ENCODE data around the gene WASF3. TPM values are rescaled to one million over a fixed set of nuclear protein-coding genes. Genes with fewer than 3 reads are reported as not detected.

WASF3 gene
- total RNA-seq, 4 donors from 2014 or later, result 0.75 to 4.9 (median 2.3) TPM

DNA sequence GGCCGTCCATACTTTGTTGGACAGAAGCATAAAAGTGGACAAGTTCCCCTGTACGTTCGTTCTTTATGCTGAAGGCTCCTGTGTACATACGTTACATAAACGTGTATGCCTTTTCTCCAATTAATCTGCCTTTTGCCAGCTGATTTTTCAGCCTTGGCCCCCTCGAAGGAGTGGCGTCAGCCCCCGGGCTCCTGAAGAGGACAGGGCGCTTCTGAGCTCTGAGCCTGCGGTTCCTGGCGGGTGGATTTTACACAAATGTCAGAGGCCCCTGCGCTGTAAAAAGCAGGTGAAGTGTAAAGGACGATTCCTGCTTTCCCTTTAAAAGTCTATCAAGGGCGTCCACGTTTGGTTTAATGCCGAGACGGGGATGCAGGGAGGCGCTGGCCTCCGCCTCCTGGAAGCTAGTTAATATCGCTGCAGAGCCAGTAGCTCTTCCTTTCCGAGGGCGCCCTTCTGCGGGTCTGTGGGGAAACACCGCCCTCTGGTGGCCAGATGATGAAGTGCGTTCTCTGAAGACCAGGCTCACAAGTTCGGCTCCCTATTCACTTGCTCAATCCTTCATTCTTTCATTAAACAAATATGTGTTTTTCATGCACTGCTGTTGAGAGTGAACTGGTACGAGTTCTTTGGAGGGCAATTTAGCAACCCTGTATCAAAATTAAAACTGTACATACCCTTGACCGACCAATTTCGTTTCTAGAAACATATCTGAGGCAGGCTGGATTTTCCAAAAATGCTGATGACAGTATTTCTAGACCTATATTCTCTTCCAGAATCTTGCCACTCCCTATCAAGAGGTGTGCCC lies 141.1 kb downstream of the WASF3 start:
- Histone ChIP-seq H3K4me1 (peaks cover 0 to 5% (median 2%) of the 10 kb centered on the region in 4 donors), H3K4me3 (no peak overlapping the region), H3K27me3 (peaks cover 6% of the 10 kb centered on the region), H3K36me3 (no peaks in the 10 kb centered on the region), H3K9me3 (no peaks in the 10 kb centered on the region), H3K27ac (no peak overlapping the region)
- intact Hi-C loops (cut with DNase I; ENCODE audit: low total_unique reads) (loop anchor here (5.0 to 10.0 kb wide), 2 partner anchors 214 to 516 kb away; no protein-coding TSS in a partner anchor), in situ Hi-C loops (cut with MboI; ENCODE audit: low pct_ligation_motif_present in 1 of 4, low pct_unique_long_range_greater_than_20kb in 1 of 4, low sequenced_read_pairs in 3 of 4) (loop anchor here in 3 of 4 donors (5.0 to 25.0 kb wide), 5 partner anchors 186 to 516 kb away; no protein-coding TSS in a partner anchor)
- DNase-seq, result peak; percentile 85
- TF ChIP-seq, protein P1, sequence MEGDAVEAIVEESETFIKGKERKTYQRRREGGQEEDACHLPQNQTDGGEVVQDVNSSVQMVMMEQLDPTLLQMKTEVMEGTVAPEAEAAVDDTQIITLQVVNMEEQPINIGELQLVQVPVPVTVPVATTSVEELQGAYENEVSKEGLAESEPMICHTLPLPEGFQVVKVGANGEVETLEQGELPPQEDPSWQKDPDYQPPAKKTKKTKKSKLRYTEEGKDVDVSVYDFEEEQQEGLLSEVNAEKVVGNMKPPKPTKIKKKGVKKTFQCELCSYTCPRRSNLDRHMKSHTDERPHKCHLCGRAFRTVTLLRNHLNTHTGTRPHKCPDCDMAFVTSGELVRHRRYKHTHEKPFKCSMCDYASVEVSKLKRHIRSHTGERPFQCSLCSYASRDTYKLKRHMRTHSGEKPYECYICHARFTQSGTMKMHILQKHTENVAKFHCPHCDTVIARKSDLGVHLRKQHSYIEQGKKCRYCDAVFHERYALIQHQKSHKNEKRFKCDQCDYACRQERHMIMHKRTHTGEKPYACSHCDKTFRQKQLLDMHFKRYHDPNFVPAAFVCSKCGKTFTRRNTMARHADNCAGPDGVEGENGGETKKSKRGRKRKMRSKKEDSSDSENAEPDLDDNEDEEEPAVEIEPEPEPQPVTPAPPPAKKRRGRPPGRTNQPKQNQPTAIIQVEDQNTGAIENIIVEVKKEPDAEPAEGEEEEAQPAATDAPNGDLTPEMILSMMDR (IDR thresholded peaks at IDR 0.05), result peak; percentile 93 to 97 (median 96)
- no peak for TF ChIP-seq POLR2AphosphoS5 (IDR thresholded peaks at IDR 0.05)
- WGBS, 2 donors (ENCODE audit: low coverage in 1 of 2), result 25% methylated on average over 12 to 28 of the region's 29 CpGs

- peaks cover 0 to 5% (median 2%) of the 10 kb centered on the region in 4 donors for H3K4me1 ChIP-seq
- TF ChIP-seq POLR2A (IDR thresholded peaks at IDR 0.05) (no peak), POLR2AphosphoS5 (IDR thresholded peaks at IDR 0.05) (no peak), EP300 (IDR thresholded peaks at IDR 0.05; ENCODE audit: low read depth) (no peak)
- TF ChIP-seq, protein P1 (IDR thresholded peaks at IDR 0.05), result no peak
- H3K27me3 ChIP-seq, result peaks cover 6% of the 10 kb centered on the region
- no peak overlapping the region for H3K27ac ChIP-seq
- 95% methylated on average over 2 of the region's 2 CpGs; no CpG with 5 or more reads in 1 of the 2 donors for WGBS, 2 donors (ENCODE audit: low coverage in 1 of 2)
- no peaks in the 10 kb centered on the region for H3K36me3 ChIP-seq
- H3K4me3 ChIP-seq, result no peak overlapping the region
- DNase-seq, result no peak
- intact Hi-C loops (cut with DNase I; ENCODE audit: low total_unique reads) (loop anchor here (5.0 to 10.0 kb wide), 2 partner anchors 214 to 517 kb away; no protein-coding TSS in a partner anchor), in situ Hi-C loops (cut with MboI; ENCODE audit: low pct_ligation_motif_present in 1 of 4, low pct_unique_long_range_greater_than_20kb in 1 of 4, low sequenced_read_pairs in 3 of 4) (loop anchor here in 3 of 4 donors (5.0 to 25.0 kb wide), 5 partner anchors 187 to 517 kb away; no protein-coding TSS in a partner anchor)
- H3K9me3 ChIP-seq, result no peaks in the 10 kb centered on the region
Observed at GRCh38 chr13:26699197-26699490, 141.7 kb downstream of the WASF3 start.

- intact Hi-C loops (cut with DNase I; ENCODE audit: low total_unique reads) (no loop called here), in situ Hi-C loops (cut with MboI; ENCODE audit: low pct_ligation_motif_present in 1 of 4, low pct_unique_long_range_greater_than_20kb in 1 of 4, low sequenced_read_pairs in 3 of 4) (loop anchor here in 2 of 4 donors (10.0 to 25.0 kb wide), 2 partner anchors 232 to 521 kb away; no protein-coding TSS in a partner anchor)
- H3K36me3 ChIP-seq, result no peaks in the 10 kb centered on the region
- no peaks in the 10 kb centered on the region for H3K4me1 ChIP-seq
- peaks cover 6% of the 10 kb centered on the region for H3K27me3 ChIP-seq
- no peak for TF ChIP-seq POLR2AphosphoS5 (IDR thresholded peaks at IDR 0.05)
- TF ChIP-seq EP300 (IDR thresholded peaks at IDR 0.05; ENCODE audit: low read depth), result no peak
- TF ChIP-seq, protein P1 (IDR thresholded peaks at IDR 0.05), result no peak
- no peak for TF ChIP-seq POLR2A (IDR thresholded peaks at IDR 0.05)
- no peak overlapping the region for H3K27ac ChIP-seq
- no peak for DNase-seq
- H3K9me3 ChIP-seq, result no peaks in the 10 kb centered on the region
- no peak overlapping the region for H3K4me3 ChIP-seq
- 80% methylated on average over 4 of the region's 4 CpGs; no CpG with 5 or more reads in 1 of the 2 donors for WGBS, 2 donors (ENCODE audit: low coverage in 1 of 2)
Observed at GRCh38 chr13:26705536-26705935, 148.1 kb downstream of the WASF3 start.

DNA sequence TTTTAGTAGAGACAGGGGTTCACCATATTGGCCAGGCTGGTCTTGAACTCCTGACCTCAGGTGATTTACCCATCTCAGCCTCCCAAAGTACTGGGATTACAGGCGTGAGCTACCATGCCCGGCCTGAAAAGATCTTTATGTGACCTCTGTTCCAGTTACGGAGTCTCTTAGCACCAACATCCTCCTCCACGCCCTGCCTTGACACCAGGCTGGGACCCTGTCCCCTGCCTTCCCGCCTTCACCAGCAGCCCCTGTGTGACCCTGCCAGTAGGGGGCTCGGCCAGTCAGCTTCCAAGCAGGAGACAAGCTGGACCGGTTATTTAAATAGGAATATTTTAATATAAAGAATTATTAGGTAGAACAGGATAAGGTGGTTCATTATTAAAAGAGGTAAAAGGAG lies 148.9 kb downstream of the WASF3 start:
- intact Hi-C loops (cut with DNase I; ENCODE audit: low total_unique reads), result no loop called here
- H3K27me3 ChIP-seq, result peaks cover 6% of the 10 kb centered on the region

More for the DNA sequence above, 148.9 kb downstream of the WASF3 start:
- H3K4me1 ChIP-seq, result no peaks in the 10 kb centered on the region
- no peaks in the 10 kb centered on the region for H3K36me3 ChIP-seq
- no peaks in the 10 kb centered on the region for H3K9me3 ChIP-seq
- 59% methylated on average over 7 of the region's 7 CpGs; no CpG with 5 or more reads in 1 of the 2 donors for WGBS, 2 donors (ENCODE audit: low coverage in 1 of 2)
- H3K4me3 ChIP-seq, result no peak overlapping the region
- DNase-seq, result no peak
- in situ Hi-C loops (cut with MboI; ENCODE audit: low pct_ligation_motif_present in 1 of 4, low pct_unique_long_range_greater_than_20kb in 1 of 4, low sequenced_read_pairs in 3 of 4), result loop anchor here in 2 of 4 donors (10.0 to 25.0 kb wide), 2 partner anchors 231 to 522 kb away; no protein-coding TSS in a partner anchor
- H3K27ac ChIP-seq, result no peak overlapping the region
- TF ChIP-seq POLR2AphosphoS5 (IDR thresholded peaks at IDR 0.05), result no peak
- no peak for TF ChIP-seq EP300 (IDR thresholded peaks at IDR 0.05; ENCODE audit: low read depth)
- no peak for TF ChIP-seq POLR2A (IDR thresholded peaks at IDR 0.05)
- TF ChIP-seq, protein P1 (IDR thresholded peaks at IDR 0.05), result no peak

Data from transverse colon (tissue), 4 donors.